A673 (cell line): ENCODE results near the gene NCAM2. TPM values are rescaled to one million over a fixed set of nuclear protein-coding genes. Genes with fewer than 3 reads are reported as not detected.

Experiments
- BruUV-seq: library from RNA; stranded (reverse); fragments of 400-500 nt; replicated peaks from 2 replicates; lab custom pipeline; 2021; lab: Mats Ljungman, UMichigan
- CTCF ChIA-PET: fragments of 300-600 bp; sonication (Branson Sonifier 250); formaldehyde crosslinking; loops from one replicate; lab custom pipeline; 2022; ENCODE audit warnings: antibody characterized with exemption; lab: Charles Lee
- POLR2A ChIA-PET: fragments of 300-600 bp; sonication (Branson Sonifier 250); formaldehyde crosslinking; loops from one replicate; lab custom pipeline; 2022; ENCODE audit warnings: antibody characterized with exemption; ENCODE audit not compliant: low non-redundant PET; lab: Charles Lee
- DNase-seq: peaks from one replicate; pipeline ENCODE4 v3.0.0-alpha.2; 2015; ENCODE audit warnings: low spot score
- H3K27ac ChIP-seq: fragments of 200-600 bp; sonication (generic); 2 replicates; pipeline ENCODE4 v1.5.1; 2016; ENCODE audit warnings: mixed run types, low read depth, mild to moderate bottlenecking, mixed read lengths, antibody characterized with exemption, low read length; ENCODE audit not compliant: poor library complexity, severe bottlenecking
- H3K27me3 ChIP-seq: fragments of 200-600 bp; sonication (generic); replicated peaks from 2 replicates; pipeline ENCODE4 v1.6.1; 2017; ENCODE audit warnings: mixed run types, low read depth, mild to moderate bottlenecking, mixed read lengths, antibody characterized with exemption, low read length; ENCODE audit not compliant: insufficient read depth, poor library complexity
- H3K36me3 ChIP-seq: fragments of 200-600 bp; sonication (generic); 2 replicates; pipeline ENCODE4 v1.6.1; 2016; ENCODE audit warnings: mixed run types, mild to moderate bottlenecking, mixed read lengths, antibody characterized with exemption, low read length; ENCODE audit not compliant: insufficient read depth, poor library complexity, severe bottlenecking
- H3K4me1 ChIP-seq: fragments of 200-600 bp; sonication (generic); 2 replicates; pipeline ENCODE4 v1.6.1; 2017; ENCODE audit warnings: mixed run types, mild to moderate bottlenecking, mixed read lengths, antibody characterized with exemption, low read length; ENCODE audit not compliant: insufficient read depth, poor library complexity, severe bottlenecking
- H3K4me3 ChIP-seq: fragments of 200-600 bp; sonication (generic); 2 replicates; pipeline ENCODE4 v1.5.1; 2016; ENCODE audit warnings: low read depth, mixed run types, mild to moderate bottlenecking, mixed read lengths, low read length; ENCODE audit not compliant: poor library complexity, severe bottlenecking
- H3K9me3 ChIP-seq: fragments of 200-600 bp; sonication (generic); 2 replicates; pipeline ENCODE4 v1.6.1; 2016; ENCODE audit warnings: mixed run types, low read depth, mild to moderate bottlenecking, mixed read lengths, antibody characterized with exemption, low read length; ENCODE audit not compliant: poor library complexity, severe bottlenecking
- CTCF ChIP-seq: fragments of 300-800, 200-600 bp; sonication (generic); conservative IDR thresholded peaks from 2 replicates; pipeline ENCODE4 v1.5.1; 2017; ENCODE audit warnings: low read depth, mild to moderate bottlenecking, antibody characterized with exemption, low read length, moderate library complexity, mixed read lengths
- EZH2 ChIP-seq: fragments of 200-600 bp; sonication (generic); IDR thresholded peaks from 2 replicates; pipeline ENCODE4 v1.6.1; 2017; ENCODE audit warnings: borderline replicate concordance, low read depth, mild to moderate bottlenecking, mixed read lengths, antibody characterized with exemption, low read length; ENCODE audit not compliant: poor library complexity, severe bottlenecking
- intact Hi-C: fragments of 100-400 bp; cut with micrococcal nuclease; formaldehyde crosslinking; loops from one replicate; pipeline ENCODE4 v1.10.0; 2022; ENCODE audit not compliant: unreplicated experiment
- total RNA-seq: library from RNA; stranded (reverse); gene quantifications from 2 replicates; pipeline ENCODE4 v1.2.3, GENCODE V29; 2021

NCAM2 gene
- total RNA-seq, 1 experiment from 2014 or later = 38.2 TPM

DNA sequence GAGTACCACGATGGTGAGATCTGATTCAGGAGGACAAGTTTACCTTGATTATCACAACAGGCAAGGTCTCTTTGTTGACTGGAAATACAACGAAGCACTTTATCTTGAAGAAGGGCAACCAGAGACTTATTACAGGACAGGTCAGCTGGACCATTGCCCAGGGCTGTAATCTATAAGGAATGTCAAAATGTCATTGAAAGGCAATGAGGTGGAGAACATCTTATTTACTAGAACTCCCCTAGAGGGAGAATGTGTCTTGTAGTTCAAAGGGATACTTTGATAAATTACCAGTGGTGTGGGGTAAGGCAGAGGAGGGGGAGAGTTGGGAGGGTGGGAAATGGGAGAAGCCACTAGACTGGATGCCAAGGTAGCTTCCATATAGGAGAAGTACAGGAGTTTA, 212.3 kb downstream of the NCAM2 start:
- TF ChIP-seq EZH2 (no peak), CTCF (no peak)
- intact Hi-C loops = no loop called here
- Histone ChIP-seq H3K9me3 (no peaks in the 10 kb centered on the region), H3K27me3 (no peaks in the 10 kb centered on the region), H3K4me1 (no peaks in the 10 kb centered on the region), H3K4me3 (no peak overlapping the region), H3K36me3 (no peaks in the 10 kb centered on the region), H3K27ac (no peak overlapping the region)
- DNase-seq = no peak
- ChIA-PET POLR2A (no interaction called here), CTCF (no interaction called here)
- BruUV-seq = no TSS peak

DNA sequence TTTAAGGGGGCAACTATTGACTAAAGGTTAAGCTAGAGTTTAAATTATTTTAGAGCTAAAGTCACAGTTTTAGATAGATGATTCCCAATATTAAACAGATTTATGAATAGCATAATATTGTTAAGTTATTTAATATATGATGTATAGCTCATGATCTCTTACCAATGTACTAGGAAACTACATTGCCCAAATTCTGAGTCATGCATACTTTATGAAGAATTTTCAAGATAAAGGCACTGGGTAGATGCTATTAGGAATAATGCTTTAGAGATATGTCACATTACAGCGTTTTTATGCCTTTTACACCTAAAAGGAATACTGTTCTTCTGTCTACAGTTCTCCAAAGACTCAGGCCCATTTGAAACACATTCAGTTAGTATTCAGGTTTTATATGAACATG, 215.1 kb downstream of the NCAM2 start:
- TF ChIP-seq CTCF (no peak), EZH2 (no peak)
- no peak for DNase-seq
- ChIA-PET POLR2A (no interaction called here), CTCF (no interaction called here)
- Histone ChIP-seq H3K4me1 (no peaks in the 10 kb centered on the region), H3K9me3 (no peaks in the 10 kb centered on the region), H3K27ac (no peak overlapping the region), H3K4me3 (no peak overlapping the region), H3K36me3 (no peaks in the 10 kb centered on the region), H3K27me3 (no peaks in the 10 kb centered on the region)
- intact Hi-C loops = no loop called here
- no TSS peak for BruUV-seq

DNA sequence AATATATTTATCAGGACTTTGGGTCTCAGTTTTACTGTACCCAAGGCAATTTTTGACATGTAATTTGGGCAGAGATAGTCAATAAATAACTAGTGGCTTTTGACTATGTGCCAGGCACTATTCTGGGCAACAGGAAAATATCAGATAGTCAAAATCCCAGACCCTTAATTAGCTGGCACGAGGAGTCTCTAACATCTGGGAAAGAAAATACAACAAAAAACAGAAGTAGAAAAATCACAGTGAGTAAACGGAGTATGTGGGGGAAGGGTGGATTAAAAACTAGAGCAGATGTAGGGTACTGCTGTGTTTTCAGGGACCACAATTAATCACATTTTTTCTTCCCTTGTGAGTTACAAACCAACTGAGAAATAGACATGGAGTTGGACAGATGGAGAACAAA, 217.8 kb downstream of the NCAM2 start:
- TF ChIP-seq CTCF (no peak), EZH2 (no peak)
- Histone ChIP-seq H3K4me1 (no peaks in the 10 kb centered on the region), H3K36me3 (no peaks in the 10 kb centered on the region), H3K27ac (no peak overlapping the region), H3K27me3 (no peaks in the 10 kb centered on the region), H3K9me3 (no peaks in the 10 kb centered on the region), H3K4me3 (no peak overlapping the region)
- intact Hi-C loops = no loop called here
- no peak for DNase-seq
- BruUV-seq = no TSS peak
- POLR2A ChIA-PET = no interaction called here
- CTCF ChIA-PET = no interaction called here
